Stimulated activated CD4-positive, alpha-beta T cell treated with anti-CD3 and anti-CD28 coated beads, Interleukin-12 subunit alpha, Interleukin-12 subunit beta, amount 100 ng/mL, for 4 hours (primary cell): ENCODE results near the gene CPNE1.

ENCODE experiments used
- DNase-seq: peaks from one replicate; pipeline ENCODE4 v3.0.0-alpha.2; 2020

Gene CPNE1

DNA sequence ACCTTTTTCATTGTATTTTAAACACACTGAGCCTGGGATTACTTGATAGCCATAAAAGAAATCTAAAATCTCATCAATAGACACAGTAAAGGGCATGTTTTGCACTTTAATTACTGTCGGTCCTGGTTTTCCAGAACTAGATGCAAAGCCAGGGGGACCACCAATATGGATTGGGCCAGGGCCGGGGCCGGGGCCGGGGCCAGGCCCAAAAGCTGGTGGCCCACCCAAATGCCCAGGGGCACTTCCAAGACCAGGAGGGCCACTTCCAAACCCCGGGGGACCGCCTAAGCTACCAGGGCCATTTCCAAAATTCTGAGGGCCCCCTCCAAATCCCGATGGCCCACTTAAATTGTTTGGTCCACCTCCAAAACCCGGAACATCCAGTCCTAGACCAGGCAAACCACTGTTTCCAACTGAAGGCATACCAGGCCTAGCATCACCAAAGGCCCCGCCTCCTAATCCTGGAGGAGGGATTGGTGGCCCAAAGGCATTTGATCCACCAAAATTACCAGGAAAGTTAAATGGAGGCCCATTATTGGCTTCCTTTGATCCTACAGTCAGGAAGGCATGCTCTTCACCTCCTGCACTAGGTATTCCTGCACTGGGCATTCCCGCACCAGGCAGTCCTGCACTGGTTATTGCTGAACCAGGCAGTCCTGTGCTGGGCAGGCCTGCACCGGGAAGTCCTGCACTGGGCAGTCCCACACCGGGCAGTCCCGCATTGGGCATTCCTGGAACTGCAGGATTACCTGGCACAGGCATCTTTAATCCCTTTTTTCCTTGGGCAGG lies 11.9 kb downstream of the CPNE1 start:
- no peak for DNase-seq

DNA sequence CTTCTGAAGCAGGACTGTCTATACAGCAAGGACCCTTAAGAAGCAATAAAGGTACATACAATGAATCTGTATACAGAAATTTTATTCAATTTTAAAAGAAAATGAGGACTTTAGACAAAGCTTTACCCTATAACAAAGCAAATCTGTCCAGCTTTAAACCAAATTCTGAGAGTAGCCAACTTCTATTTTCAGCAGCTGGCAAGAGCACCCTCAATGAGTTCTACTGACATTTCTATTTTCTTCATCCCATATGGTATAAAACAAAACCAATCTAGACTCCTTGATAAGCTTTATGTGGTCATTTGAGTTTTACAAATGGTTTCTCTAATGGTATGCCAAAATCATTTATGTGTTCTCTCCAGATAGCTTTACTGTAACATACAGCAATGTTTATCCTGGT lies 12.7 kb downstream of the CPNE1 start:
- DNase-seq: no peak

DNA sequence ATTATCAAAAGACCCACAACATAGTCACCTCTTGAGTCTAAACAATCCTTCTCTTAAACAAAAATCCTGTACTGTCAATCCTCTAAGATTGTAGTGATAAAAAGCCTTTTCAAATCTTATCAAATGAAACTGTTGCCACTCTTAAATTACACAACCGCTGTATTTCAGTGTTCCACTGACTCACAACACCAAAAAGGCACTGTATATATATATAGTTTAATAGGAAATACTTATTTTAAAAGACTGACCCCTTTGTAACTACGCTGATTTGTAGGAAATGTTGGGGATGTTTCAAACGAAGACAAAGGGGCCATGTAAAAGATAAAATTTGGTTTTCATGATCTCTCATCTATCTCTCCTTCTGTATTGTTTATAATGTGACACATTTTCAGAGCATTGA lies 14.1 kb downstream of the CPNE1 start:
- DNase-seq: no peak

- DNase-seq: no peak
These were observed 15.9 kb downstream of the CPNE1 start for GRCh38 chr20:35648836-35649235.

GRCh38 chr20:35644806-35645205 lies 19.9 kb downstream of the CPNE1 start:
- no peak for DNase-seq

DNA sequence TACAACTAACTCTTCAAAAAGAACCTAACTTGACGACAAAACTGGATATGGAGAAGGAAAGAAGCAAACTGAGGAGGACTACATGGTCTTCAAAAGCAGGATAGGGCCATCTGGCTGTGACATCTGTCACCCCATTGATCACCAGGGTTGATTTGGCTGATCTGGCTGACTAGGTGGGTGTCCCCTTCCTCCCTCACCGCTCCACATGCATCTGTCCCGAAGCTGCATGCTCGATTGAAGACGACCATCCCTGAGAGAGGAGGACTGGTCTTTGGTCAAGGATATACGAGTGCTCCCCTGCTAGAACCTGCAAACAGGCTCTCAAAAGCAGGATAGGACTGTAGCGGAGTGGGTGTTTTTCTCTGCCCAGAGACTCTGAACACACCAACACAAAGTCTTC lies 21.7 kb downstream of the CPNE1 start:
- DNase-seq: no peak

GRCh38 chr20:35641743-35642142 lies 23.0 kb downstream of the CPNE1 start:
- no peak for DNase-seq

- no peak for DNase-seq
These were observed 24.0 kb downstream of the CPNE1 start for GRCh38 chr20:35640724-35641123.

DNA sequence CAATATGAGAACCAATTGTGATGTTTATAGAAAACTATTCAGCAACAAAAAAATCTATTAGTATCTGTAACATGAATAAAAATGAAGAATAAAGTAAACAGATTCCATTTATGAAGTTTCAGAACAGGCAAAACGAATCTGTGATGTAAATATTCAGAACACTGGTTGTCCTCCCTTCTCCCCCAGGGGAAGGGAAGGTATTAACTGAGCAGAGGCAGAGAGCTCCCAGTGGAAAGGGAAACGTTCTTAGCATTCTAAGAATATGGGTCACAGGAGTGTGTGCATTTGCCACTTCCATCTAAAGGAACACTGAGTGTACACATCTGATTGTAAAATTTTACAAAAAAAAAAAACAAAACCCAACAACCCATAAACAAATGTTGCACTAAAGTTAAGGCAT lies 25.9 kb downstream of the CPNE1 start:
- no peak for DNase-seq

GRCh38 chr20:35637276-35637675 lies 27.4 kb downstream of the CPNE1 start:
- DNase-seq: no peak

GRCh38 chr20:35636095-35636494 lies 28.6 kb downstream of the CPNE1 start:
- DNase-seq: no peak

GRCh38 chr20:35635652-35636051 lies 29.0 kb downstream of the CPNE1 start:
- DNase-seq: no peak

- DNase-seq: no peak
These were observed 32.1 kb downstream of the CPNE1 start for GRCh38 chr20:35632539-35633115.

DNA sequence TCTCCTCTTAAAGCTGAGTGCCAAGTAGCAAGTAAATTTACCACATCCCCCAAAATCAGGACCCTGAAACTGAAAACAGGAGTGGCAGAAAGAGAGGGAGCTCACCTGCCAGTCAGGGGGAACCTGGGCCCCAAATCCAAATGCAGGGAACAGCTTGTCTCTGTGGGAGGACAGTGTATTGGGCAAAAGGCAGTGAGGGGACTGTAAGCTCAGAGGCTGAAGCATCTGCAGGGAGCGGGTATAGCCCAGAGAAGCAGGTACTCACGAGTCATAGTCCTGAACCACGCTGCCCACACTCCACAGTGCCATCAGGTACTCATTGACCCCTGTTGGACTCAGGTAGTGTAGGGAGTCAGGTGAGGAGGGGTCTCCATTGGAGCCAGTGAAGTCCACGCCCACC lies 34.1 kb downstream of the CPNE1 start:
- DNase-seq: no peak

DNA sequence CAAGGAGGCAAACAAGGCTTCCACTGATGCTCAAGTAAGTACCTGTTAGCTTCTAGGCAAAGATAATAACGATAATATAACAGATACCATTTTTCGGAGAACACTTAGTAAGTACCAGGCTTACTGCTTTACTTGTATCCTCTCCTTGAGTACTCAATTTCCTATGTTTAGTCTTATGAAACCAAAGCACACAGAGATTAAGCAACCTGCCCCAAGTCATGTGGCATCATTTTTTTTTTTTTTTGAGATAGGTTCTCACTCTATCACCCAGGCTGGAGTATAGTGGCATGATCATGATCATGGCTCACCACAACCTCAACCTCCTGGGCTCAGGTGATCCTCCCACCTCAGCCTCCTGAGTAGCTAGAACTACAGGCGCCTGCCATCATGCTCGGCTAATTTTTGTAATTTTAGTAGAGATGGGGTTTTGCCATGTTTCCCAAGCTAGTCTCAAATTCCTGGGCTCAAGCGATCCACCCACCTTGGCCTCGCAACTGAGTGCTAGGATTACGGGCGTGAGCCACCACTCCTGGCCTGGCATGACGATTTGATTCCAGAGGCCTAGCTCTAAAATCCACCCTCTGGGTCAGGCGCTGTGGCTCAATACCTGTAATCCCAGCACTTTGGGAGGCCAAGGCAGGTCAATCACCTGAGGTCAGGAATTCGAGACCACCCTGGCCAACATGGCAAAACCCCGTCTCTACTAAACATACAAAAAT lies 35.1 kb downstream of the CPNE1 start:
- no peak for DNase-seq

- DNase-seq: no peak
These were observed 37.6 kb downstream of the CPNE1 start for GRCh38 chr20:35627121-35627520.

- DNase-seq: no peak
These were observed 38.2 kb downstream of the CPNE1 start for GRCh38 chr20:35626386-35627001.

GRCh38 chr20:35625584-35626385 lies 38.9 kb downstream of the CPNE1 start:
- DNase-seq: no peak

GRCh38 chr20:35621560-35621946 lies 43.1 kb downstream of the CPNE1 start:
- no peak for DNase-seq

DNA sequence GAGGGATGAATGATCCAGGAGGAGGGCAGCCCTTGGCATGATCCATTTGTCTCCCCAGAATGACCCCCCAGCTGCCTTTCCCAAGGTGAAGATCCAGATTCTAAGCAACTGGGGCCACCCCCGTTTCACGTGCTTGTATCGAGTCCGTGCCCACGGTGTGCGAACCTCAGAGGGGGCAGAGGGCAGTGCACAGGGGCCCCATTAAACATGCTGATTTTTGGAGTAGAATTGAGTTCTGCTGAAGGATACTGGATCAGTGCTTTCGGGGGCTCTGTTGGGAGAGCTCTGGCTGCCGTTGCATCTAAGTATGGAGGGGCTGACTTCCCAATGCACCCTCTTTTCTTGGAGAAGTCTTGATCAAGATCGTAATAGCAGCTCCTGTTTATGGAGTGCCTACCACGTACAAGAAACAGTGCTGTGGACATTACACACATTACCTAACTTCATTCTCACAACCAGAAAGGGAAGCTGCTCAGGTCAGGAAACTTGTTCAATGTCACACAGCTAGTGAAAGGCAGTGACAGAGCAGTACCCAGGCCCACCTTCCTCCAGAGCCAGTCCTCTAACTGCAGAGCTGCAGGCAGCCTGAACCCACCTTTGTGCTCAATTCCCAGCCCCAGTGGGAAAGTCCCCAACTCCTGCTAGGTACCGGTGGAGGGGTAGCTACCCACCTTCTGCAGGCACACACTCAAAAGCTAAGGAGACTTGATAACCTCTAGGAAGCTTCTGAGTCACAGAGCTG lies 43.7 kb downstream of the CPNE1 start:
- DNase-seq: no peak

GRCh38 chr20:35619196-35620095 lies 45.3 kb downstream of the CPNE1 start:
- DNase-seq: peak; percentile 74
